ENCODE data around the gene DLGAP1. TPM values are rescaled to one million over a fixed set of nuclear protein-coding genes. Genes with fewer than 3 reads are reported as not detected.

Gene DLGAP1
- total and polyA plus RNA-seq, 2 of the 8 experiments (the other 6 are each of a cell fraction or from before 2014, with no cell fraction given), result 11.8 to 16.9 TPM

GRCh38 chr18:3966246-3966641 is 488.9 kb downstream of the DLGAP1 start:
- Histone ChIP-seq H4K20me1 (replicated peaks in 1 of 2; ENCODE audit: control insufficient read depth in 1 of 2, insufficient read depth in 2 of 2, low read length in 2 of 2) (no peaks in the 10 kb centered on the region), H3K4me1 (replicated peaks in 1 of 4; ENCODE audit: control insufficient read depth in 3 of 4, insufficient read depth in 4 of 4, low read length in 3 of 4) (peaks cover 0 to 8% (median 7%) of the 10 kb centered on the region in 4 experiments; a peak in 4 of 7 replicates), H3K4me3 (ENCODE audit: extremely low read depth in 1 of 4, insufficient read depth in 2 of 4, low read depth in 3 of 4, low read length in 4 of 4) (no peak overlapping the region), H3K4ac (replicated peaks; ENCODE audit: insufficient read length, low read depth, low read length) (no peak overlapping the region), H3K4me2 (ENCODE audit: insufficient read depth in 1 of 2, low read depth in 2 of 2, low read length in 2 of 2) (no peak overlapping the region), H2BK5ac (ENCODE audit: low read depth, low read length) (no peak overlapping the region), H3K79me2 (ENCODE audit: control insufficient read depth in 1 of 2, insufficient read depth in 2 of 2, low read length in 2 of 2) (no peaks in the 10 kb centered on the region), H2AFZ (ENCODE audit: low read length) (no peak overlapping the region), H3K14ac (ENCODE audit: insufficient read length) (no peak overlapping the region), H3K79me1 (ENCODE audit: low read depth, low read length) (no peaks in the 10 kb centered on the region), H2BK20ac (ENCODE audit: low read length) (no peak overlapping the region), H4K91ac (replicated peaks; ENCODE audit: insufficient read length, low read length) (no peak overlapping the region), H3K18ac (ENCODE audit: extremely low read depth, low read length) (no peak overlapping the region), H3K56ac (replicated peaks; ENCODE audit: insufficient read length, low read depth, low read length) (no peak overlapping the region), H2BK15ac (ENCODE audit: low read length) (no peak overlapping the region), H4K5ac (ENCODE audit: insufficient read length, low read depth, low read length) (no peak overlapping the region), H3K9me3 (ENCODE audit: insufficient read depth in 2 of 2, low read depth in 1 of 2, low read length in 1 of 2) (no peaks in the 10 kb centered on the region), H2AK5ac (ENCODE audit: low read depth, low read length) (no peak overlapping the region), H3K27ac (ENCODE audit: low read depth, low read length) (no peak overlapping the region), H3K36me3 (ENCODE audit: control insufficient read depth in 2 of 4, insufficient read depth in 4 of 4, low read length in 3 of 4) (no peaks in the 10 kb centered on the region), H3K27me3 (replicated peaks in 1 of 4; ENCODE audit: control insufficient read depth in 3 of 4, extremely low read depth in 1 of 4, insufficient read depth in 3 of 4, low read length in 3 of 4) (no peaks in the 10 kb centered on the region), H4K8ac (ENCODE audit: extremely low read depth, insufficient read depth, low read length) (no peak overlapping the region), H3K9ac (replicated peaks in 1 of 4; ENCODE audit: extremely low read depth in 1 of 4, low read depth in 3 of 4, low read length in 3 of 4) (no peak overlapping the region), H3K23me2 (ENCODE audit: low read depth, low read length) (no peaks in the 10 kb centered on the region), H3K23ac (ENCODE audit: insufficient read length) (no peak overlapping the region), H2BK12ac (ENCODE audit: low read depth, low read length) (no peak overlapping the region), H2BK120ac (replicated peaks; ENCODE audit: low read depth, low read length) (no peak overlapping the region)
- ChIA-PET CTCF (ENCODE audit: partially characterized antibody) (interaction anchor here (1.0 to 1.7 kb wide), 2 partner anchors 28 to 32 kb away, joined by 3 to 4 read pairs; no protein-coding TSS in a partner anchor), POLR2A (ENCODE audit: partially characterized antibody) (no interaction called here)
- 84% methylated on average over 2 of the region's 2 CpGs; no CpG with 5 or more reads in 1 of the 2 experiments for WGBS, 2 experiments (ENCODE audit: extremely low coverage in 1 of 2, insufficient coverage in 1 of 2, insufficient read length in 1 of 2, insufficient replicate concordance in 2 of 2, low coverage in 1 of 2, low lambda C conversion rate in 2 of 2, missing lambda C conversion rate in 1 of 2)
- DNase-seq (ENCODE audit: low read depth in 1 of 2, low spot score in 2 of 2), result no peak
- no peak for FAIRE-seq
- TF ChIP-seq TAF7 (optimal IDR thresholded peaks at IDR 0.05; ENCODE audit: borderline replicate concordance, low read depth, low read length) (no peak), CBX8 (IDR thresholded peaks at IDR 0.05; ENCODE audit: borderline replicate concordance, low read depth, low read length) (no peak)
